Measurements from ENCODE around the gene NID1.
"Not testable (repeated sequence)": the region's sequence is repeated elsewhere in the genome, so short reads cannot be mapped to it uniquely, and the experiment has no call there.

NID1 gene

GRCh38 chr1:236095705-236096520 is 31.0 kb upstream of the NID1 start:
- no peak for DNase-seq

GRCh38 chr1:236092899-236093298 is 28.0 kb upstream of the NID1 start:
- no peak for DNase-seq

- DNase-seq = no peak
These were observed 27.0 kb upstream of the NID1 start for GRCh38 chr1:236091933-236092318.

- DNase-seq = no peak
These were observed 25.9 kb upstream of the NID1 start for GRCh38 chr1:236090741-236091147.

GRCh38 chr1:236089046-236089773 is 24.3 kb upstream of the NID1 start:
- no peak for DNase-seq

- DNase-seq = no peak
These were observed 21.6 kb upstream of the NID1 start for GRCh38 chr1:236086537-236086936.

GRCh38 chr1:236085545-236086159 is 20.8 kb upstream of the NID1 start:
- DNase-seq = no peak

- DNase-seq = no peak
These were observed 19.5 kb upstream of the NID1 start for GRCh38 chr1:236084386-236084730.

- no peak for DNase-seq
These were observed 18.9 kb upstream of the NID1 start for GRCh38 chr1:236083650-236084385.

GRCh38 chr1:236082526-236082925 is 17.6 kb upstream of the NID1 start:
- DNase-seq = no peak

- no peak for DNase-seq
These were observed 16.8 kb upstream of the NID1 start for GRCh38 chr1:236081546-236082227.

- DNase-seq = no peak
These were observed 14.8 kb upstream of the NID1 start for GRCh38 chr1:236079703-236080102.

- no peak for DNase-seq
These were observed 14.1 kb upstream of the NID1 start for GRCh38 chr1:236078993-236079392.

- DNase-seq = not testable (repeated sequence)
These were observed 13.2 kb upstream of the NID1 start for GRCh38 chr1:236078077-236078476.

- DNase-seq = no peak
These were observed 11.0 kb upstream of the NID1 start for GRCh38 chr1:236075848-236076247.

GRCh38 chr1:236073307-236073897 is 8.5 kb upstream of the NID1 start:
- DNase-seq = no peak

- no peak for DNase-seq
These were observed 7.1 kb upstream of the NID1 start for GRCh38 chr1:236072001-236072400.

- DNase-seq = no peak
These were observed 5.9 kb upstream of the NID1 start for GRCh38 chr1:236070753-236071152.

- no peak for DNase-seq
These were observed 4.9 kb upstream of the NID1 start for GRCh38 chr1:236069796-236070195.

GRCh38 chr1:236067854-236068454 is 3.1 kb upstream of the NID1 start:
- no peak for DNase-seq

GRCh38 chr1:236066828-236067386 is 2.0 kb upstream of the NID1 start:
- DNase-seq = peak; percentile 72

GRCh38 chr1:236066054-236066453 is 1.2 kb upstream of the NID1 start:
- DNase-seq = no peak
